IMR-90 (cell line): ENCODE measurements around the gene SCNM1. TPM values are rescaled to one million over a fixed set of nuclear protein-coding genes. Genes with fewer than 3 reads are reported as not detected.

Source experiments
- ATAC-seq: fragments of 200-7000 bp; cut with Tn5 transposase; 2 replicates; pipeline ENCODE4 v1.9.1; 2020; ENCODE audit warnings: low read depth, mild to moderate bottlenecking, moderate library complexity
- BruUV-seq: library from RNA; stranded (reverse); fragments of 400-500 nt; replicated peaks from 2 replicates; lab custom pipeline; 2021; lab: Mats Ljungman, UMichigan
- CTCF ChIA-PET: fragments of 300-600 bp; formaldehyde crosslinking; extraction: SDS; loops from one replicate; lab custom pipeline; 2021; ENCODE audit warnings: antibody characterized with exemption; lab: Yijun Ruan, JAX
- POLR2A ChIA-PET: fragments of 300-600 bp; sonication (Branson Sonifier 250); formaldehyde crosslinking; loops from one replicate; lab custom pipeline; 2022; ENCODE audit warnings: antibody characterized with exemption; ENCODE audit not compliant: unreplicated experiment; lab: Charles Lee
- DNase-seq: peaks from one replicate; pipeline ENCODE4 v3.0.0; 2013
- H2AFZ ChIP-seq: replicated peaks from 2 replicates; pipeline ENCODE3; 2013; ENCODE audit warnings: low read length, mild to moderate bottlenecking; ENCODE audit not compliant: poor library complexity
- H2AK5ac ChIP-seq: 2 replicates; pipeline ENCODE4 v1.6.1; 2013; ENCODE audit warnings: low read depth, low read length, inconsistent platforms
- H2AK9ac ChIP-seq: replicated peaks from 2 replicates; pipeline ENCODE3; 2013; ENCODE audit warnings: mild to moderate bottlenecking, low read depth, low read length, moderate library complexity; ENCODE audit not compliant: poor library complexity
- H2BK120ac ChIP-seq: 2 replicates; pipeline ENCODE4 v1.6.1; 2013; ENCODE audit warnings: low read depth, low read length, inconsistent platforms
- H2BK15ac ChIP-seq: 3 replicates; pipeline ENCODE4 v1.6.1; 2013; ENCODE audit warnings: low read depth, low read length, inconsistent platforms
- H2BK20ac ChIP-seq: 2 replicates; pipeline ENCODE4 v1.6.1; 2013; ENCODE audit warnings: low read depth, mild to moderate bottlenecking, inconsistent platforms, low read length, moderate library complexity
- H2BK5ac ChIP-seq: 2 replicates; pipeline ENCODE4 v1.6.1; 2013; ENCODE audit warnings: mild to moderate bottlenecking, low read depth, low read length, inconsistent platforms; ENCODE audit not compliant: poor library complexity, severe bottlenecking
- H3K14ac ChIP-seq: replicated peaks from 2 replicates; pipeline ENCODE4 v1.6.1; 2013; ENCODE audit warnings: low read depth, low read length, inconsistent platforms
- H3K18ac ChIP-seq: 2 replicates; pipeline ENCODE4 v1.6.1; 2013; ENCODE audit warnings: low read depth, low read length, control low read depth
- H3K23ac ChIP-seq: 2 replicates; pipeline ENCODE4 v1.6.1; 2013; ENCODE audit warnings: low read depth, low read length, inconsistent platforms
- H3K27ac ChIP-seq: 2 replicates; pipeline ENCODE4 v1.5.1; 2013; ENCODE audit warnings: mild to moderate bottlenecking, control low read depth, low read length; ENCODE audit not compliant: insufficient read depth
- H3K27me3 ChIP-seq: 2 replicates; pipeline ENCODE4 v1.6.1; 2013; ENCODE audit warnings: low read length; ENCODE audit not compliant: control insufficient read depth, insufficient read depth
- H3K36me3 ChIP-seq: 2 replicates; pipeline ENCODE4 v1.6.1; 2013; ENCODE audit warnings: low read length, mixed read lengths; ENCODE audit not compliant: control insufficient read depth, insufficient read depth
- H3K4ac ChIP-seq: 2 replicates; pipeline ENCODE4 v1.6.1; 2013; ENCODE audit warnings: low read depth, low read length, inconsistent platforms
- H3K4me1 ChIP-seq: 2 replicates; pipeline ENCODE4 v1.6.1; 2013; ENCODE audit warnings: low read length, mixed read lengths; ENCODE audit not compliant: control insufficient read depth, insufficient read depth
- H3K4me2 ChIP-seq: 2 replicates; pipeline ENCODE4 v1.6.1; 2013; ENCODE audit warnings: low read depth, mild to moderate bottlenecking, control low read depth, low read length, moderate library complexity
- H3K4me3 ChIP-seq: 2 replicates; pipeline ENCODE4 v1.5.1; 2013; ENCODE audit warnings: low read depth, mild to moderate bottlenecking, control low read depth, low read length, moderate library complexity; ENCODE audit not compliant: insufficient read depth
- H3K56ac ChIP-seq: 2 replicates; pipeline ENCODE4 v1.6.1; 2013; ENCODE audit warnings: low read length, inconsistent platforms; ENCODE audit not compliant: insufficient read depth; ENCODE audit errors: extremely low read depth
- H3K79me1 ChIP-seq, 2 experiments: 2 replicates each; pipeline ENCODE4 v1.6.1; 2013; ENCODE audit warnings: low read length in 2 of 2, inconsistent platforms in 1 of 2, low read depth in 1 of 2
- H3K9ac ChIP-seq: 2 replicates; pipeline ENCODE4 v1.6.1; 2013; ENCODE audit warnings: low read depth, low read length, control low read depth
- H3K9me1 ChIP-seq: 2 replicates; pipeline ENCODE4 v1.6.1; 2013; ENCODE audit warnings: low read length, inconsistent platforms; ENCODE audit not compliant: insufficient read depth
- H3K9me3 ChIP-seq: 2 replicates; pipeline ENCODE4 v1.6.1; 2013; ENCODE audit warnings: low read length; ENCODE audit not compliant: control insufficient read depth, insufficient read depth
- H4K20me1 ChIP-seq: 2 replicates; pipeline ENCODE4 v1.6.1; 2013; ENCODE audit warnings: low read length, inconsistent platforms; ENCODE audit not compliant: insufficient read depth
- H4K5ac ChIP-seq: 2 replicates; pipeline ENCODE4 v1.6.1; 2013; ENCODE audit warnings: mild to moderate bottlenecking, low read depth, low read length, control low read depth
- H4K8ac ChIP-seq, 2 experiments: 2 replicates each; pipeline ENCODE4 v1.6.1; 2013; ENCODE audit warnings: low read depth in 2 of 2, low read length in 2 of 2, control low read depth in 1 of 2, inconsistent platforms in 1 of 2
- H4K91ac ChIP-seq: 2 replicates; pipeline ENCODE4 v1.6.1; 2013; ENCODE audit warnings: low read depth, low read length, inconsistent platforms; ENCODE audit not compliant: insufficient read depth
- BHLHE40 ChIP-seq: fragments of 150-350 bp; IDR thresholded peaks from 2 replicates; pipeline ENCODE4 v1.6.1; 2016; ENCODE audit warnings: mild to moderate bottlenecking, low read depth, low read length
- CEBPB ChIP-seq: IDR thresholded peaks from 2 replicates; pipeline ENCODE4 v1.6.1; 2012; ENCODE audit warnings: low read depth, low read length, improper control_type of control experiment
- CHD1 ChIP-seq: IDR thresholded peaks from 2 replicates; pipeline ENCODE4 v1.6.1; 2012; ENCODE audit warnings: low read depth, low read length, improper control_type of control experiment
- ELK1 ChIP-seq: fragments of 150-350 bp; IDR thresholded peaks from 2 replicates; pipeline ENCODE4 v1.6.1; 2016; ENCODE audit warnings: low read depth, mild to moderate bottlenecking, low read length, moderate library complexity, borderline replicate concordance
- FOS ChIP-seq: fragments of 150-350 bp; IDR thresholded peaks from 2 replicates; pipeline ENCODE4 v1.6.1; 2016; ENCODE audit warnings: low read depth, low read length
- MAFK ChIP-seq: IDR thresholded peaks from 2 replicates; pipeline ENCODE4 v1.6.1; 2012; ENCODE audit warnings: low read depth, low read length, improper control_type of control experiment
- MAZ ChIP-seq: IDR thresholded peaks from 2 replicates; pipeline ENCODE4 v1.6.1; 2012; ENCODE audit warnings: low read depth, mild to moderate bottlenecking, low read length, improper control_type of control experiment, moderate library complexity, borderline replicate concordance
- MXI1 ChIP-seq: IDR thresholded peaks from 2 replicates; pipeline ENCODE4 v1.6.1; 2012; ENCODE audit warnings: low read depth, mild to moderate bottlenecking, low read length, moderate library complexity, borderline replicate concordance
- NFE2L2 ChIP-seq: fragments of 150-350 bp; IDR thresholded peaks from 2 replicates; pipeline ENCODE4 v1.6.1; 2016; ENCODE audit warnings: low read depth, mild to moderate bottlenecking, low read length
- POLR2A ChIP-seq: IDR thresholded peaks from 2 replicates; pipeline ENCODE4 v1.6.1; 2012; ENCODE audit warnings: mild to moderate bottlenecking, low read depth, low read length
- RAD21 ChIP-seq: IDR thresholded peaks from 2 replicates; pipeline ENCODE4 v1.6.1; 2012; ENCODE audit warnings: low read length, improper control_type of control experiment
- RCOR1 ChIP-seq: IDR thresholded peaks from 2 replicates; pipeline ENCODE4 v1.6.1; 2012; ENCODE audit warnings: mild to moderate bottlenecking, low read length, improper control_type of control experiment; ENCODE audit not compliant: insufficient replicate concordance
- RFX5 ChIP-seq: IDR thresholded peaks from 2 replicates; pipeline ENCODE4 v1.8.0; 2012; ENCODE audit warnings: low read depth, mild to moderate bottlenecking, low read length, moderate library complexity
- SMC3 ChIP-seq: fragments of 150-350 bp; IDR thresholded peaks from 2 replicates; pipeline ENCODE4 v1.6.1; 2016; ENCODE audit warnings: low read depth, mild to moderate bottlenecking, antibody characterized with exemption, low read length, moderate library complexity
- WGBS, 2 experiments: methylation state at CpG; one replicate each; pipeline versions ENCODE4 v1.1.5 to v1.1.7; 2013; ENCODE audit warnings: missing lambda C conversion rate in 2 of 2; ENCODE audit not compliant: insufficient read length in 1 of 2; ENCODE audit errors: extremely low coverage in 2 of 2; 5-methylcytosine and 5-hydroxymethylcytosine counted together
- dilution Hi-C: fragments of 300-500 bp; cut with HindIII; formaldehyde crosslinking; loops from one replicate; pipeline ENCODE4 v1.14.3; 2018; ENCODE audit warnings: low sequenced_read_pairs; ENCODE audit not compliant: unreplicated experiment
- in situ Hi-C: fragments of 300-500 bp; cut with MboI; formaldehyde crosslinking; loops from 3 replicates; pipeline ENCODE4 v1.14.3; 2019; ENCODE audit warnings: low sequenced_read_pairs, inconsistent platforms, mixed read lengths
- intact Hi-C: fragments of 100-400 bp; cut with micrococcal nuclease; formaldehyde crosslinking; loops from 2 replicates; pipeline ENCODE4 v1.10.0; 2022
- polyA plus RNA-seq, 3 experiments: library from polyadenylated mRNA; depleted of rRNA; stranded (reverse); fragments of >200 nt; gene quantifications; 2 replicates each; pipeline ENCODE4 v1.2.3, GENCODE V29; 2012; ENCODE audit warnings: low replicate concordance in 1 of 3
- total RNA-seq: library from RNA; depleted of rRNA; stranded (reverse); fragments of >200 nt; gene quantifications from 2 replicates; pipeline ENCODE4 v1.2.3, GENCODE V29; 2012
- TF ChIP-seq, protein P1 (sequence below): fragments of 150-350 bp; IDR thresholded peaks from 2 replicates; pipeline ENCODE4 v1.6.1; 2017; ENCODE audit warnings: mild to moderate bottlenecking, antibody characterized with exemption, low read length, low read depth
- TF ChIP-seq, protein P2 (sequence below): conservative IDR thresholded peaks from 2 replicates; pipeline ENCODE4 v1.5.1; 2012; ENCODE audit warnings: mild to moderate bottlenecking, low read depth, low read length, improper control_type of control experiment

The SCNM1 gene
- total and polyA plus RNA-seq, 2 of the 4 experiments (the other 2 are of a cell fraction), result 27.4 to 33.2 TPM

DNA sequence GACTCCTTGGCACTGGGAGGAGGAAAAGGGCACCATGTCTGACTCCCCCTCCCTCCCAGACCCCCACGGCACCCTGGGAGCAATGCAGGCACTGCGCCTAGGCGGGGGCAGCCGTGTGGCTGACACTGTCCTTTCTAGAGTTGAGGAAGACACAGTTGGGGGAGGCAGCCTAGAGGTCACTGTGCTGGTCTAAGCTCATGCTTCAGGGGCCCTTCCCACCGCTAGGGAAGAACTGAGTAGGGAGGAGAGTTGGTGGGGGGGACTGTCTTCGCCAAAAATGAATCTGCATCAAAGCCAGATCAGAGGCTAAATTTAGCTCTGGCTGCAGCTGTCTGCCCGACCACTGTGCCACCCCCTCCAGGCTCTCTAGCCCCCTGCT lies 22.9 kb upstream of the SCNM1 start:
- Histone ChIP-seq H3K23ac (no peak overlapping the region), H2AFZ (no peak overlapping the region), H4K91ac (no peak overlapping the region), H2AK5ac (no peak overlapping the region), H2AK9ac (no peak overlapping the region), H4K8ac (no peak overlapping the region), H3K14ac (no peak overlapping the region), H3K9me1 (peaks cover 4% of the 10 kb centered on the region; the same call in 1 of the 2 replicates), H3K9me3 (no peaks in the 10 kb centered on the region), H2BK20ac (no peak overlapping the region), H3K79me1 (peaks cover 0 to 6% of the 10 kb centered on the region in 2 experiments; a peak in 1 of 4 replicates), H3K9ac (no peak overlapping the region), H3K4ac (no peak overlapping the region), H3K27ac (no peak overlapping the region), H3K56ac (no peak overlapping the region), H4K20me1 (peaks cover 5% of the 10 kb centered on the region; the same call in 1 of the 2 replicates), H2BK5ac (no peak overlapping the region), H3K4me3 (no peak overlapping the region), H2BK15ac (no peak overlapping the region), H4K5ac (no peak overlapping the region), H2BK120ac (no peak overlapping the region), H3K4me2 (no peak overlapping the region), H3K36me3 (peaks cover 4% of the 10 kb centered on the region; the same call in 1 of the 2 replicates), H3K18ac (no peak overlapping the region), H3K27me3 (peaks cover 2% of the 10 kb centered on the region; the same call in 1 of the 2 replicates), H3K4me1 (peaks cover 5% of the 10 kb centered on the region)
- in situ Hi-C loops, result no loop called here
- ATAC-seq, result no peak
- no CpG with 5 or more reads among the region's 7 CpGs for WGBS, 2 experiments
- TF ChIP-seq MAFK, result no peak
- no peak for TF ChIP-seq FOS
- TF ChIP-seq MAZ, result no peak
- no peak for TF ChIP-seq POLR2A
- TF ChIP-seq SMC3, result no peak
- no peak for TF ChIP-seq BHLHE40
- no peak for TF ChIP-seq CEBPB
- TF ChIP-seq, protein P1, sequence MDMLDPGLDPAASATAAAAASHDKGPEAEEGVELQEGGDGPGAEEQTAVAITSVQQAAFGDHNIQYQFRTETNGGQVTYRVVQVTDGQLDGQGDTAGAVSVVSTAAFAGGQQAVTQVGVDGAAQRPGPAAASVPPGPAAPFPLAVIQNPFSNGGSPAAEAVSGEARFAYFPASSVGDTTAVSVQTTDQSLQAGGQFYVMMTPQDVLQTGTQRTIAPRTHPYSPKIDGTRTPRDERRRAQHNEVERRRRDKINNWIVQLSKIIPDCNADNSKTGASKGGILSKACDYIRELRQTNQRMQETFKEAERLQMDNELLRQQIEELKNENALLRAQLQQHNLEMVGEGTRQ, result no peak
- TF ChIP-seq CHD1, result no peak
- TF ChIP-seq, protein P2, sequence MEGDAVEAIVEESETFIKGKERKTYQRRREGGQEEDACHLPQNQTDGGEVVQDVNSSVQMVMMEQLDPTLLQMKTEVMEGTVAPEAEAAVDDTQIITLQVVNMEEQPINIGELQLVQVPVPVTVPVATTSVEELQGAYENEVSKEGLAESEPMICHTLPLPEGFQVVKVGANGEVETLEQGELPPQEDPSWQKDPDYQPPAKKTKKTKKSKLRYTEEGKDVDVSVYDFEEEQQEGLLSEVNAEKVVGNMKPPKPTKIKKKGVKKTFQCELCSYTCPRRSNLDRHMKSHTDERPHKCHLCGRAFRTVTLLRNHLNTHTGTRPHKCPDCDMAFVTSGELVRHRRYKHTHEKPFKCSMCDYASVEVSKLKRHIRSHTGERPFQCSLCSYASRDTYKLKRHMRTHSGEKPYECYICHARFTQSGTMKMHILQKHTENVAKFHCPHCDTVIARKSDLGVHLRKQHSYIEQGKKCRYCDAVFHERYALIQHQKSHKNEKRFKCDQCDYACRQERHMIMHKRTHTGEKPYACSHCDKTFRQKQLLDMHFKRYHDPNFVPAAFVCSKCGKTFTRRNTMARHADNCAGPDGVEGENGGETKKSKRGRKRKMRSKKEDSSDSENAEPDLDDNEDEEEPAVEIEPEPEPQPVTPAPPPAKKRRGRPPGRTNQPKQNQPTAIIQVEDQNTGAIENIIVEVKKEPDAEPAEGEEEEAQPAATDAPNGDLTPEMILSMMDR, result no peak
- no peak for TF ChIP-seq RAD21
- no peak for TF ChIP-seq NFE2L2
- TF ChIP-seq RCOR1, result no peak
- TF ChIP-seq RFX5, result no peak
- no peak for TF ChIP-seq ELK1
- TF ChIP-seq MXI1, result no peak
- no peak for DNase-seq
- ChIA-PET POLR2A (no interaction called here), CTCF (no interaction called here)
- no TSS peak for BruUV-seq
- intact Hi-C loops, result no loop called here
- dilution Hi-C loops, result no loop called here
